Ishikawa (cell line): ENCODE data around the gene DAG1.

Experiments
- CEBPB ChIP-seq: IDR thresholded peaks from 2 replicates; pipeline ENCODE4 v1.6.1; 2012
- CREB1 ChIP-seq: IDR thresholded peaks from 2 replicates; pipeline ENCODE4 v1.6.1; 2012; ENCODE audit warnings: low read depth
- EGR1 ChIP-seq: IDR thresholded peaks from 2 replicates; pipeline ENCODE4 v1.6.1; 2012
- EP300 ChIP-seq: IDR thresholded peaks from 2 replicates; pipeline ENCODE4 v1.6.1; 2012; ENCODE audit warnings: borderline replicate concordance
- FOXM1 ChIP-seq: IDR thresholded peaks from 2 replicates; pipeline ENCODE4 v1.6.1; 2012; ENCODE audit warnings: low read depth, borderline replicate concordance
- MAX ChIP-seq: IDR thresholded peaks from 2 replicates; pipeline ENCODE4 v1.6.1; 2012
- NFIC ChIP-seq: IDR thresholded peaks from 2 replicates; pipeline ENCODE4 v1.6.1; 2012
- RAD21 ChIP-seq: IDR thresholded peaks from 2 replicates; pipeline ENCODE4 v1.6.1; 2012; ENCODE audit warnings: low read depth
- TAF1 ChIP-seq: IDR thresholded peaks from 2 replicates; pipeline ENCODE4 v1.6.1; 2012; ENCODE audit warnings: low read depth, mild to moderate bottlenecking
- TCF12 ChIP-seq: IDR thresholded peaks from 2 replicates; pipeline ENCODE4 v1.6.1; 2012; ENCODE audit warnings: low read depth
- TEAD4 ChIP-seq: IDR thresholded peaks from 2 replicates; pipeline ENCODE4 v1.6.1; 2012
- YY1 ChIP-seq: IDR thresholded peaks from 2 replicates; pipeline ENCODE4 v1.6.1; 2012; ENCODE audit warnings: low read depth
- ZBTB7A ChIP-seq: IDR thresholded peaks from 2 replicates; pipeline ENCODE4 v1.6.1; 2012; ENCODE audit warnings: low read depth
- TF ChIP-seq, protein P1 (sequence below): IDR thresholded peaks from 2 replicates; pipeline ENCODE4 v1.6.1; 2012; ENCODE audit warnings: low read depth, mild to moderate bottlenecking
- TF ChIP-seq, protein P2 (sequence below): IDR thresholded peaks from 2 replicates; pipeline ENCODE4 v1.6.1; 2012

The DAG1 gene

GRCh38 chr3:49498648-49499047 lies 28.6 kb downstream of the DAG1 start:
- TF ChIP-seq, protein P1, sequence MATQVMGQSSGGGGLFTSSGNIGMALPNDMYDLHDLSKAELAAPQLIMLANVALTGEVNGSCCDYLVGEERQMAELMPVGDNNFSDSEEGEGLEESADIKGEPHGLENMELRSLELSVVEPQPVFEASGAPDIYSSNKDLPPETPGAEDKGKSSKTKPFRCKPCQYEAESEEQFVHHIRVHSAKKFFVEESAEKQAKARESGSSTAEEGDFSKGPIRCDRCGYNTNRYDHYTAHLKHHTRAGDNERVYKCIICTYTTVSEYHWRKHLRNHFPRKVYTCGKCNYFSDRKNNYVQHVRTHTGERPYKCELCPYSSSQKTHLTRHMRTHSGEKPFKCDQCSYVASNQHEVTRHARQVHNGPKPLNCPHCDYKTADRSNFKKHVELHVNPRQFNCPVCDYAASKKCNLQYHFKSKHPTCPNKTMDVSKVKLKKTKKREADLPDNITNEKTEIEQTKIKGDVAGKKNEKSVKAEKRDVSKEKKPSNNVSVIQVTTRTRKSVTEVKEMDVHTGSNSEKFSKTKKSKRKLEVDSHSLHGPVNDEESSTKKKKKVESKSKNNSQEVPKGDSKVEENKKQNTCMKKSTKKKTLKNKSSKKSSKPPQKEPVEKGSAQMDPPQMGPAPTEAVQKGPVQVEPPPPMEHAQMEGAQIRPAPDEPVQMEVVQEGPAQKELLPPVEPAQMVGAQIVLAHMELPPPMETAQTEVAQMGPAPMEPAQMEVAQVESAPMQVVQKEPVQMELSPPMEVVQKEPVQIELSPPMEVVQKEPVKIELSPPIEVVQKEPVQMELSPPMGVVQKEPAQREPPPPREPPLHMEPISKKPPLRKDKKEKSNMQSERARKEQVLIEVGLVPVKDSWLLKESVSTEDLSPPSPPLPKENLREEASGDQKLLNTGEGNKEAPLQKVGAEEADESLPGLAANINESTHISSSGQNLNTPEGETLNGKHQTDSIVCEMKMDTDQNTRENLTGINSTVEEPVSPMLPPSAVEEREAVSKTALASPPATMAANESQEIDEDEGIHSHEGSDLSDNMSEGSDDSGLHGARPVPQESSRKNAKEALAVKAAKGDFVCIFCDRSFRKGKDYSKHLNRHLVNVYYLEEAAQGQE, result no peak
- no peak for TF ChIP-seq FOXM1

DNA sequence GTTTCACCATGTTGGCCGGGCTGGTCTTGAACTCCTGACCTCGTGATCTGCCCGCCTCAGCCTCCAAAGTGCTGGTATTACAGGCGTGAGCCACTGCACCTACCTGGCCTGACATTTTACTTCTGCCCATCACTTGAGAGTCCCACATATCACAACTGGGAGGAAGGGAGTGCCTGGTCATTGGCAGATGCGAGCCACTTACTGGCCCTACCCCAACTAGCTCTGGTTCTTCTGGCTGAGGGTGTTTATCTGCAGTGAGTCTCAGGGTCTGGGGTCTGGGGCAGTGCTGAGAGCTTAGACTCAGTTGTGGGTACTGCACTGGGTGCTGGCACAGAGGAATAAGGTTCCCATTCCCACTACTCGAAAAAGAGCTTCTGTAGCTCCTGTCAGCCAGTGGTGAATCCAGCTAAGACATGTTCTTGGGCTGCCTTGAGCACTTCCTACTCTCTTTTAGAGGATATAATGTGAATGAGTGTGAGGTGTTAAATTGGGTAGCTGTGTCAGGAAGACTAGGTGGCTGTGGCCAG lies 30.2 kb downstream of the DAG1 start:
- TF ChIP-seq TEAD4 (no peak), EGR1 (no peak), NFIC (no peak), ZBTB7A (no peak), YY1 (no peak), TAF1 (no peak), FOXM1 (no peak), TCF12 (no peak), CREB1 (no peak), MAX (no peak)
- TF ChIP-seq, protein P1, result no peak

DNA sequence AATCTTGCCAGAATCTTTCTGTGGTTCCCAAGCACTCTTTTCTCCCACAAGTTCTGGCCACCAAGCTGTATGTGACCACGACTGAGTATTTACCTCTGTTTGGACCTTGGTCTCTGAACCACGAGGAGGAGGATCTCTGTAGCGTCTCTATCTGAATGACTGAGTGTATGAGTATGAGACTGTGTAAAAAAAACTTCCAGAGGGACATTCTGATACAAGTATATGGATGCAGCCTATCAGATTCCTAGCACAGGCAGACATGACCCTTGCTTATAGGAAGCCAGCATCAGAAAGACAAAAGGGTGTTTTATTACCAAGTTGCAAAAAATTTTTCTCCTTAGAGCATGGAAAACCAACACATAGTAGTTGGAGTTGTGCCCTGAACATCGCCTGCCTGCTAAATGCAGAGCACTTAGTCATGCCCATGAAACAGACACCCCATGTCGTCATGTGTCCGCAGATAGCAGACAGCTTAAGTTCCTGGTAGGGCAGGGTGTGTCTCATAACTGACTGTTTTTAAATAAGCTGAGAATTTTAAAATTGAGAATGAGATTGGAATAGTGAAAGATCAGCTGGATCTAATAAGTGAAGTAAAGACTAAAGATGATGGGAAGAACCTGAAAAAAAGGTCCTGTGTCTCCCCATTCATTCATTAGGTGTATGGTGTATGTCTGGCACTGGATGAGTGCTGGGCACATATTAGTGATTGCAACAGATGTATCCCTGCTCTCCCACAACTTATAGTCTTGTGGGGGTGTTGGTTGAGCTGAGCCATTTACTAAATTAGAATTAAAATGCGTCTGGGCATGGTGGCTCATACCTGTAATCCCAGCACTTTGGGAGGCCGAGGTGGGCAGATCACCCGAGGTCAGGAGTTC lies 30.9 kb downstream of the DAG1 start:
- TF ChIP-seq CREB1 (no peak), FOXM1 (no peak), ZBTB7A (no peak)

- no peak for TF ChIP-seq TAF1
- no peak for TF ChIP-seq EGR1
- no peak for TF ChIP-seq ZBTB7A
- TF ChIP-seq TEAD4, result no peak
- no peak for TF ChIP-seq TCF12
- no peak for TF ChIP-seq FOXM1
- TF ChIP-seq, protein P2, sequence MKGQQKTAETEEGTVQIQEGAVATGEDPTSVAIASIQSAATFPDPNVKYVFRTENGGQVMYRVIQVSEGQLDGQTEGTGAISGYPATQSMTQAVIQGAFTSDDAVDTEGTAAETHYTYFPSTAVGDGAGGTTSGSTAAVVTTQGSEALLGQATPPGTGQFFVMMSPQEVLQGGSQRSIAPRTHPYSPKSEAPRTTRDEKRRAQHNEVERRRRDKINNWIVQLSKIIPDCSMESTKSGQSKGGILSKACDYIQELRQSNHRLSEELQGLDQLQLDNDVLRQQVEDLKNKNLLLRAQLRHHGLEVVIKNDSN, result no peak
- TF ChIP-seq, protein P1, result no peak
- TF ChIP-seq RAD21, result no peak
- TF ChIP-seq CEBPB, result no peak
- no peak for TF ChIP-seq CREB1
- no peak for TF ChIP-seq MAX
- no peak for TF ChIP-seq EP300
- TF ChIP-seq NFIC, result no peak
These were observed 31.8 kb downstream of the DAG1 start for GRCh38 chr3:49501842-49502241.

- TF ChIP-seq FOXM1 (no peak), TEAD4 (no peak), YY1 (no peak), RAD21 (no peak), NFIC (no peak), EGR1 (no peak), TAF1 (no peak), CREB1 (no peak), ZBTB7A (no peak)
- TF ChIP-seq, protein P1, result no peak
- TF ChIP-seq, protein P2, result no peak
These were observed 36.8 kb downstream of the DAG1 start for GRCh38 chr3:49506906-49507305.
